ENCODE measurements around the gene PYGB. TPM values are rescaled to one million over a fixed set of nuclear protein-coding genes. Genes with fewer than 3 reads are reported as not detected.

Gene PYGB
- total and polyA plus RNA-seq, 2 donors (not counting 1 experiment from before 2014, with no cell fraction given): 22.5 to 30.6 TPM

- Histone ChIP-seq H3K4me2 (replicated peaks; ENCODE audit: low read depth, low read length, poor library complexity, severe bottlenecking) (no peak overlapping the region), H3K9me3 (ENCODE audit: control extremely low read depth in 1 of 3, control insufficient read depth in 2 of 3, insufficient read depth in 1 of 3, low read length in 2 of 3) (no peaks in the 10 kb centered on the region), H3K79me2 (ENCODE audit: control insufficient read depth, insufficient read depth, low read length) (peaks cover 50% of the 10 kb centered on the region), H3K4me3 (ENCODE audit: control extremely low read depth in 1 of 5, extremely low read depth in 1 of 5, insufficient read depth in 1 of 5, low read depth in 2 of 5, low read length in 4 of 5) (no peak overlapping the region), H3K36me3 (replicated peaks in 1 of 2; ENCODE audit: control extremely low read depth in 1 of 2, control insufficient read depth in 1 of 2, extremely low read depth in 1 of 2, insufficient read depth in 2 of 2, low read length in 1 of 2) (peaks cover 1 to 9% of the 10 kb centered on the region in 2 experiments), H4K20me1 (ENCODE audit: control insufficient read depth, insufficient read depth, low read length, poor library complexity, severe bottlenecking) (peaks cover 8% of the 10 kb centered on the region), H3K27me3 (replicated peaks in 1 of 4; ENCODE audit: control extremely low read depth in 1 of 4, control insufficient read depth in 3 of 4, insufficient read depth in 4 of 4, low read length in 3 of 4) (no peaks in the 10 kb centered on the region), H2AFZ (ENCODE audit: insufficient read depth, low read depth, low read length, poor library complexity, severe bottlenecking) (no peak overlapping the region), H3K27ac (ENCODE audit: low read length in 2 of 2) (no peak overlapping the region), H3K9ac (ENCODE audit: low read length) (no peak overlapping the region), H3K4me1 (ENCODE audit: control insufficient read depth in 2 of 2, insufficient read depth in 2 of 2, low read length in 2 of 2) (peaks cover 8 to 10% of the 10 kb centered on the region in 2 donors)
- intact Hi-C loops (cut with micrococcal nuclease): no loop called here
- no peak for DNase-seq
- 96% methylated on average over 5 of the region's 6 CpGs for WGBS (ENCODE audit: insufficient coverage)
- ATAC-seq (ENCODE audit: low read depth): no peak
- Mint-ChIP-seq H3K9me3 (ENCODE audit: insufficient read depth) (no peaks in the 10 kb centered on the region), H3K4me1 (peaks cover 19% of the 10 kb centered on the region), H3K27me3 (no peaks in the 10 kb centered on the region), H3K4me3 (no peak overlapping the region), H3K27ac (no peak overlapping the region)
- CTCF ChIA-PET: no interaction called here
- TF ChIP-seq CTCF (IDR thresholded peaks at IDR 0.05): no peak
- no peak for TF ChIP-seq EZH2 (IDR thresholded peaks at IDR 0.05; ENCODE audit: borderline replicate concordance, insufficient read depth, low read depth, low read length, poor library complexity, severe bottlenecking)
- POLR2A ChIA-PET: no interaction called here
Observed at GRCh38 chr20:25252230-25252651, 4.4 kb downstream of the PYGB start.

- Mint-ChIP-seq H3K9me3 (ENCODE audit: insufficient read depth) (no peaks in the 10 kb centered on the region), H3K27me3 (no peaks in the 10 kb centered on the region), H3K4me3 (no peak overlapping the region), H3K4me1 (peaks cover 17% of the 10 kb centered on the region), H3K27ac (no peak overlapping the region)
- 100% methylated on average over 1 of the region's 6 CpGs for WGBS (ENCODE audit: insufficient coverage)
- no peaks in the 10 kb centered on the region for H3K27me3 ChIP-seq (replicated peaks in 1 of 4; ENCODE audit: control extremely low read depth in 1 of 4, control insufficient read depth in 3 of 4, insufficient read depth in 4 of 4, low read length in 3 of 4)
- peaks cover 1 to 9% of the 10 kb centered on the region in 2 experiments for H3K36me3 ChIP-seq (replicated peaks in 1 of 2; ENCODE audit: control extremely low read depth in 1 of 2, control insufficient read depth in 1 of 2, extremely low read depth in 1 of 2, insufficient read depth in 2 of 2, low read length in 1 of 2)
- no peak overlapping the region for H3K27ac ChIP-seq (ENCODE audit: low read length in 2 of 2)
- no peak overlapping the region for H2AFZ ChIP-seq (ENCODE audit: insufficient read depth, low read depth, low read length, poor library complexity, severe bottlenecking)
- no peaks in the 10 kb centered on the region for H3K9me3 ChIP-seq (ENCODE audit: control extremely low read depth in 1 of 3, control insufficient read depth in 2 of 3, insufficient read depth in 1 of 3, low read length in 2 of 3)
- DNase-seq (no peak), ATAC-seq (ENCODE audit: low read depth) (no peak)
- peaks cover 47% of the 10 kb centered on the region for H3K79me2 ChIP-seq (ENCODE audit: control insufficient read depth, insufficient read depth, low read length)
- intact Hi-C loops (cut with micrococcal nuclease): no loop called here
- ChIA-PET POLR2A (no interaction called here), CTCF (no interaction called here)
- H4K20me1 ChIP-seq (ENCODE audit: control insufficient read depth, insufficient read depth, low read length, poor library complexity, severe bottlenecking): peaks cover 8% of the 10 kb centered on the region
- TF ChIP-seq EZH2 (IDR thresholded peaks at IDR 0.05; ENCODE audit: borderline replicate concordance, insufficient read depth, low read depth, low read length, poor library complexity, severe bottlenecking): no peak
- TF ChIP-seq CTCF (IDR thresholded peaks at IDR 0.05): no peak
- H3K4me2 ChIP-seq (replicated peaks; ENCODE audit: low read depth, low read length, poor library complexity, severe bottlenecking): no peak overlapping the region
- H3K4me3 ChIP-seq (ENCODE audit: control extremely low read depth in 1 of 5, extremely low read depth in 1 of 5, insufficient read depth in 1 of 5, low read depth in 2 of 5, low read length in 4 of 5): no peak overlapping the region
- no peak overlapping the region for H3K9ac ChIP-seq (ENCODE audit: low read length)
- H3K4me1 ChIP-seq (ENCODE audit: control insufficient read depth in 2 of 2, insufficient read depth in 2 of 2, low read length in 2 of 2): peaks cover 7 to 8% of the 10 kb centered on the region in 2 donors
Observed at GRCh38 chr20:25252686-25253421, 5.0 kb downstream of the PYGB start.

All from B cell (primary cell).